Activated gamma-delta T cell (primary cell): ENCODE results near the gene TPCN2.

Experiments
- DNase-seq: peaks from one replicate; lab custom pipeline; 2025; lab: John Stamatoyannopoulos, UW

TPCN2 gene

GRCh38 chr11:69010964-69011623 is 37.6 kb upstream of the TPCN2 start:
- DNase-seq, result no peak

- DNase-seq, result no peak
These were observed 37.1 kb upstream of the TPCN2 start for GRCh38 chr11:69011624-69012091.

GRCh38 chr11:69012092-69013008 is 36.4 kb upstream of the TPCN2 start:
- DNase-seq, result no peak

- no peak for DNase-seq
These were observed 35.5 kb upstream of the TPCN2 start, which contains the start of gene MRGPRF for GRCh38 chr11:69013009-69013951. Gene MRGPRF, minus strand, starts transcription at chr11:69013246. Its CDS starts 3,345 bp downstream, at chr11:69009901.

GRCh38 chr11:69014084-69014851 is 34.5 kb upstream of the TPCN2 start:
- DNase-seq, result no peak

GRCh38 chr11:69014898-69015549 is 33.7 kb upstream of the TPCN2 start:
- no peak for DNase-seq

- DNase-seq, result no peak
These were observed 30.8 kb upstream of the TPCN2 start for GRCh38 chr11:69017951-69018350.

GRCh38 chr11:69018924-69019323 is 29.8 kb upstream of the TPCN2 start:
- DNase-seq, result no peak

- DNase-seq, result no peak
These were observed 26.5 kb upstream of the TPCN2 start for GRCh38 chr11:69022260-69022659.

- DNase-seq, result no peak
These were observed 24.2 kb upstream of the TPCN2 start for GRCh38 chr11:69024509-69024908.

- DNase-seq, result no peak
These were observed 20.9 kb upstream of the TPCN2 start for GRCh38 chr11:69027704-69028372.

GRCh38 chr11:69030301-69030700 is 18.4 kb upstream of the TPCN2 start:
- DNase-seq, result no peak

- DNase-seq, result no peak
These were observed 15.9 kb upstream of the TPCN2 start for GRCh38 chr11:69032833-69033232.

- DNase-seq, result no peak
These were observed 15.3 kb upstream of the TPCN2 start for GRCh38 chr11:69033431-69033830.

GRCh38 chr11:69034123-69034867 is 14.4 kb upstream of the TPCN2 start:
- DNase-seq, result no peak

- DNase-seq, result no peak
These were observed 13.4 kb upstream of the TPCN2 start for GRCh38 chr11:69035150-69035945.

GRCh38 chr11:69035946-69036340 is 12.8 kb upstream of the TPCN2 start:
- no peak for DNase-seq

GRCh38 chr11:69037074-69037473 is 11.7 kb upstream of the TPCN2 start:
- no peak for DNase-seq
